ENCODE data around the gene CLTB. TPM values are rescaled to one million over a fixed set of nuclear protein-coding genes. Genes with fewer than 3 reads are reported as not detected.

CLTB gene
- total and polyA plus RNA-seq, 2 experiments from 2014 or later, result 26.8 to 34.0 TPM

- no peaks in the 10 kb centered on the region for H3F3A ChIP-seq (replicated peaks; ENCODE audit: low read depth)
- Mint-ChIP-seq H3K36me3 (ENCODE audit: low read depth) (peaks cover 16% of the 10 kb centered on the region; the same call in 2 of the 3 replicates), H3K4me3 (no peak overlapping the region), H3K27me3 (ENCODE audit: insufficient read depth, low read depth, poor library complexity) (peaks cover 12% of the 10 kb centered on the region), H3K9me3 (no peaks in the 10 kb centered on the region; the same call in 2 of the 3 replicates), H3K27ac (no peak overlapping the region), H3K4me1 (peaks cover 7% of the 10 kb centered on the region; the same call in 1 of the 3 replicates)
- H3K4me1 ChIP-seq (ENCODE audit: insufficient read depth), result no peaks in the 10 kb centered on the region; the same call in 1 of the 2 replicates
- H3K4me2 ChIP-seq, result no peak overlapping the region
- no peak for ATAC-seq
- no peaks in the 10 kb centered on the region for H4K20me1 ChIP-seq (replicated peaks; ENCODE audit: insufficient read depth)
- no peaks in the 10 kb centered on the region for H3K27me3 ChIP-seq (ENCODE audit: insufficient read depth)
- no peaks in the 10 kb centered on the region for H3K36me3 ChIP-seq (ENCODE audit: insufficient read depth)
- no peak overlapping the region for H2AFZ ChIP-seq
- DNase-seq (ENCODE audit: low spot score), result no peak
- H3K9me2 ChIP-seq (ENCODE audit: insufficient read depth), result no peaks in the 10 kb centered on the region
- TF ChIP-seq STAT1 (IDR thresholded peaks at IDR 0.05; ENCODE audit: unreplicated experiment) (no peak), CREB1 (CRISPR knock-in tag; IDR thresholded peaks at IDR 0.05; ENCODE audit: low read depth) (no peak), NANOG (IDR thresholded peaks at IDR 0.05; ENCODE audit: borderline replicate concordance) (no peak)
- H3K27ac ChIP-seq (ENCODE audit: low read depth), result no peak overlapping the region
- no peaks in the 10 kb centered on the region for H3K79me2 ChIP-seq (replicated peaks; ENCODE audit: insufficient read depth)
- no peak overlapping the region for H3K4me3 ChIP-seq
These were observed 22.2 kb downstream of the CLTB start for GRCh38 chr5:176394096-176394495.

- Mint-ChIP-seq H3K4me3 (no peak overlapping the region), H3K36me3 (ENCODE audit: low read depth) (peaks cover 20% of the 10 kb centered on the region), H3K27ac (no peak overlapping the region), H3K4me1 (peaks cover 7% of the 10 kb centered on the region; the same call in 1 of the 3 replicates), H3K27me3 (ENCODE audit: insufficient read depth, low read depth, poor library complexity) (peaks cover 16% of the 10 kb centered on the region), H3K9me3 (no peaks in the 10 kb centered on the region; the same call in 2 of the 3 replicates)
- H4K20me1 ChIP-seq (replicated peaks; ENCODE audit: insufficient read depth), result no peaks in the 10 kb centered on the region
- no peak overlapping the region for H2AFZ ChIP-seq
- TF ChIP-seq EZH2 (IDR thresholded peaks at IDR 0.05; ENCODE audit: low read depth, unreplicated experiment) (no peak), REST (IDR thresholded peaks at IDR 0.05; ENCODE audit: unreplicated experiment) (no peak), ZNF114 (CRISPR knock-in tag; IDR thresholded peaks at IDR 0.05) (no peak), STAT1 (IDR thresholded peaks at IDR 0.05; ENCODE audit: unreplicated experiment) (no peak), POLR2AphosphoS5 (IDR thresholded peaks at IDR 0.05; ENCODE audit: low read depth) (no peak), NANOG (IDR thresholded peaks at IDR 0.05; ENCODE audit: borderline replicate concordance) (no peak), CREB1 (CRISPR knock-in tag; IDR thresholded peaks at IDR 0.05; ENCODE audit: low read depth) (no peak), CTCF (conservative IDR thresholded peaks at IDR 0.05; ENCODE audit: low read depth in 2 of 2) (no peak)
- H3K4me2 ChIP-seq, result no peak overlapping the region
- H3K9me2 ChIP-seq (ENCODE audit: insufficient read depth), result no peaks in the 10 kb centered on the region
- H3K27me3 ChIP-seq (ENCODE audit: insufficient read depth), result no peaks in the 10 kb centered on the region
- DNase-seq (ENCODE audit: low spot score), result no peak
- no peak overlapping the region for H3K4me3 ChIP-seq
- H3K79me2 ChIP-seq (replicated peaks; ENCODE audit: insufficient read depth), result peaks cover 8% of the 10 kb centered on the region
- no peak overlapping the region for H3K27ac ChIP-seq (ENCODE audit: low read depth)
- ATAC-seq, result no peak
- no peaks in the 10 kb centered on the region for H3F3A ChIP-seq (replicated peaks; ENCODE audit: low read depth)
- H3K36me3 ChIP-seq (ENCODE audit: insufficient read depth), result no peaks in the 10 kb centered on the region
- H3K4me1 ChIP-seq (ENCODE audit: insufficient read depth), result peaks cover under 1% of the 10 kb centered on the region; the same call in 1 of the 2 replicates
These were observed 23.8 kb downstream of the CLTB start for GRCh38 chr5:176392526-176392925.
